Measurements from ENCODE around the gene FKBP15.

Gene FKBP15

GRCh38 chr9:113228130-113228665 is 7.1 kb upstream of the FKBP15 start:
- DNase-seq: peak; percentile 2 to 18 (median 9)

- DNase-seq: no peak
Observed at GRCh38 chr9:113227436-113227835, 6.4 kb upstream of the FKBP15 start.

- no peak for DNase-seq
Observed at GRCh38 chr9:113223963-113224362, 2.9 kb upstream of the FKBP15 start.

- peak in 1 of 3 experiments; percentile 50 for DNase-seq
Observed at GRCh38 chr9:113222482-113222841, 1.4 kb upstream of the FKBP15 start.

- peak in 1 of 3 experiments; percentile 79 for DNase-seq
Observed at GRCh38 chr9:113221800-113222481, 864 bp upstream of the FKBP15 start.

- no peak for DNase-seq
Observed at GRCh38 chr9:113220467-113221002, 542 bp downstream of the FKBP15 start.

- no peak for DNase-seq
Observed at GRCh38 chr9:113219969-113220368, 1.1 kb downstream of the FKBP15 start.

- no peak for DNase-seq
Observed at GRCh38 chr9:113219186-113219936, 1.7 kb downstream of the FKBP15 start.

GRCh38 chr9:113216406-113216805 is 4.7 kb downstream of the FKBP15 start:
- DNase-seq: no peak

- peak in 2 of 3 experiments; percentile 3 to 60 for DNase-seq
Observed at GRCh38 chr9:113215132-113215531, 5.9 kb downstream of the FKBP15 start.

- no peak for DNase-seq
Observed at GRCh38 chr9:113210815-113211214, 10.3 kb downstream of the FKBP15 start.

GRCh38 chr9:113205861-113206260 is 15.2 kb downstream of the FKBP15 start:
- no peak for DNase-seq

- DNase-seq: no peak
Observed at GRCh38 chr9:113205432-113205831, 15.6 kb downstream of the FKBP15 start.

GRCh38 chr9:113199683-113200329 is 21.3 kb downstream of the FKBP15 start:
- no peak for DNase-seq

- DNase-seq: no peak
Observed at GRCh38 chr9:113192455-113192854, 28.6 kb downstream of the FKBP15 start.

- DNase-seq: no peak
Observed at GRCh38 chr9:113187929-113188595, 33.0 kb downstream of the FKBP15 start.

GRCh38 chr9:113186137-113186755 is 34.8 kb downstream of the FKBP15 start:
- no peak for DNase-seq

- DNase-seq: no peak
Observed at GRCh38 chr9:113185271-113185670, 35.8 kb downstream of the FKBP15 start.

- DNase-seq: no peak
Observed at GRCh38 chr9:113184539-113184938, 36.5 kb downstream of the FKBP15 start.

- no peak for DNase-seq
Observed at GRCh38 chr9:113183956-113184488, 37.1 kb downstream of the FKBP15 start.

GRCh38 chr9:113181165-113181564 is 39.9 kb downstream of the FKBP15 start:
- DNase-seq: no peak

GRCh38 chr9:113179839-113180238 is 41.2 kb downstream of the FKBP15 start:
- DNase-seq: no peak
